Measurements from ENCODE around the gene PCDH9. TPM values are rescaled to one million over a fixed set of nuclear protein-coding genes. Genes with fewer than 3 reads are reported as not detected.

The PCDH9 gene
- total and polyA plus RNA-seq, 2 of the 13 experiments (the other 11 are each of a cell fraction or from before 2014, with no cell fraction given) = 0.09 TPM; not detected in 1

DNA sequence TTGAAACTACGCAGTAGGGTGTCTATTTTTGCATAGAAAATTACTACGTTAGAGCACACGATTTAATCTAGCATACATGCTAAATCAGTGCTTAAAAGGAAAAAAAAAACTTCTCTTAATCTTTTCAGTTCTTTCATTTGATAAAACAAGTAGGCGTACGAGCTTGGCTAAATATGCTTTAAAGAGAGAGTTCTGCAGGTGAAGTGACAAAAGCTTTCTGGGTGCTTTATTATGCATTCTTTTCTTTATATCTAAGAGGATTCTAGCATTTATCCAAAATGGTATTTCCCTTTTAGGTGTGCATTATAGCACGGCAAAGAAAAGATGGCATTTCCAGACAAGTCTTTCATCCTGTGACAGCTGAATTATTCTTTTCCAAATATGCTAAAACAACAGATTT, 281.2 kb downstream of the PCDH9 start (continued):
- TF ChIP-seq, protein P1, sequence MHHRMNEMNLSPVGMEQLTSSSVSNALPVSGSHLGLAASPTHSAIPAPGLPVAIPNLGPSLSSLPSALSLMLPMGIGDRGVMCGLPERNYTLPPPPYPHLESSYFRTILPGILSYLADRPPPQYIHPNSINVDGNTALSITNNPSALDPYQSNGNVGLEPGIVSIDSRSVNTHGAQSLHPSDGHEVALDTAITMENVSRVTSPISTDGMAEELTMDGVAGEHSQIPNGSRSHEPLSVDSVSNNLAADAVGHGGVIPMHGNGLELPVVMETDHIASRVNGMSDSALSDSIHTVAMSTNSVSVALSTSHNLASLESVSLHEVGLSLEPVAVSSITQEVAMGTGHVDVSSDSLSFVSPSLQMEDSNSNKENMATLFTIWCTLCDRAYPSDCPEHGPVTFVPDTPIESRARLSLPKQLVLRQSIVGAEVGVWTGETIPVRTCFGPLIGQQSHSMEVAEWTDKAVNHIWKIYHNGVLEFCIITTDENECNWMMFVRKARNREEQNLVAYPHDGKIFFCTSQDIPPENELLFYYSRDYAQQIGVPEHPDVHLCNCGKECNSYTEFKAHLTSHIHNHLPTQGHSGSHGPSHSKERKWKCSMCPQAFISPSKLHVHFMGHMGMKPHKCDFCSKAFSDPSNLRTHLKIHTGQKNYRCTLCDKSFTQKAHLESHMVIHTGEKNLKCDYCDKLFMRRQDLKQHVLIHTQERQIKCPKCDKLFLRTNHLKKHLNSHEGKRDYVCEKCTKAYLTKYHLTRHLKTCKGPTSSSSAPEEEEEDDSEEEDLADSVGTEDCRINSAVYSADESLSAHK (CRISPR knock-in tag; IDR thresholded peaks at IDR 0.05; ENCODE audit: borderline replicate concordance) = no peak
- TF ChIP-seq FOSL1 (CRISPR knock-in tag; IDR thresholded peaks at IDR 0.05; ENCODE audit: borderline replicate concordance) (no peak), ZFAT (CRISPR knock-in tag; conservative IDR thresholded peaks at IDR 0.05) (no peak), ZNF451 (CRISPR knock-in tag; IDR thresholded peaks at IDR 0.05) (no peak), ZBTB7B (CRISPR knock-in tag; IDR thresholded peaks at IDR 0.05) (no peak), ZNF556 (CRISPR knock-in tag; IDR thresholded peaks at IDR 0.05; ENCODE audit: borderline replicate concordance) (no peak)

GRCh38 chr13:66943530-66943929, 286.6 kb downstream of the PCDH9 start:
- Histone ChIP-seq H3K79me2 (ENCODE audit: insufficient read depth, low read length) (no peaks in the 10 kb centered on the region), H3K4me1 (ENCODE audit: insufficient read depth, low read length) (no peaks in the 10 kb centered on the region), H3K9ac (ENCODE audit: insufficient read depth, low read depth, low read length) (no peak overlapping the region), H3K9me3 (ENCODE audit: low read length) (no peaks in the 10 kb centered on the region), H2AFZ (ENCODE audit: low read length) (no peak overlapping the region), H3K4me3 (replicated peaks in 1 of 3; ENCODE audit: insufficient read depth in 1 of 3, low read depth in 2 of 3, low read length in 3 of 3) (no peak overlapping the region), H3K36me3 (replicated peaks in 1 of 2; ENCODE audit: control insufficient read depth in 1 of 2, insufficient read depth in 2 of 2, low read length in 2 of 2) (no peaks in the 10 kb centered on the region), H3K27ac (ENCODE audit: extremely low read length, insufficient read depth, low read length) (no peak overlapping the region), H3K4me2 (ENCODE audit: low read depth, low read length) (no peak overlapping the region), H3K27me3 (ENCODE audit: control insufficient read depth in 1 of 2, insufficient read depth in 2 of 2, low read length in 2 of 2) (no peaks in the 10 kb centered on the region), H4K20me1 (ENCODE audit: insufficient read depth, low read length) (no peaks in the 10 kb centered on the region)
- WGBS (ENCODE audit: low lambda C conversion rate) = under 1% methylated on average over 3 of the region's 3 CpGs
- no peak for FAIRE-seq
- in situ Hi-C loops (cut with HindIII; ENCODE audit: extremely low pct_ligation_motif_present, low pct_unique_long_range_greater_than_20kb) (no loop called here), intact Hi-C loops (cut with micrococcal nuclease; ENCODE audit: unreplicated experiment) (no loop called here)
- BruUV-seq (replicated peaks) = no TSS peak
- no peak for DNase-seq (ENCODE audit: low spot score)
- CTCF ChIA-PET (ENCODE audit: low intra/inter-chr PET ratio, low total read pairs) = no interaction called here
- POLR2A ChIA-PET = no interaction called here
- no peak for ATAC-seq
- TF ChIP-seq TFE3 (CRISPR knock-in tag; IDR thresholded peaks at IDR 0.05) (no peak), SUZ12 (IDR thresholded peaks at IDR 0.05; ENCODE audit: low read depth, low read length) (no peak), MXD3 (CRISPR knock-in tag; IDR thresholded peaks at IDR 0.05) (no peak), ZNF547 (CRISPR knock-in tag; IDR thresholded peaks at IDR 0.05) (no peak), ZNF772 (CRISPR knock-in tag; IDR thresholded peaks at IDR 0.05) (no peak), TP53 (CRISPR knock-in tag; conservative IDR thresholded peaks at IDR 0.05) (no peak)
- TF ChIP-seq, protein P2, sequence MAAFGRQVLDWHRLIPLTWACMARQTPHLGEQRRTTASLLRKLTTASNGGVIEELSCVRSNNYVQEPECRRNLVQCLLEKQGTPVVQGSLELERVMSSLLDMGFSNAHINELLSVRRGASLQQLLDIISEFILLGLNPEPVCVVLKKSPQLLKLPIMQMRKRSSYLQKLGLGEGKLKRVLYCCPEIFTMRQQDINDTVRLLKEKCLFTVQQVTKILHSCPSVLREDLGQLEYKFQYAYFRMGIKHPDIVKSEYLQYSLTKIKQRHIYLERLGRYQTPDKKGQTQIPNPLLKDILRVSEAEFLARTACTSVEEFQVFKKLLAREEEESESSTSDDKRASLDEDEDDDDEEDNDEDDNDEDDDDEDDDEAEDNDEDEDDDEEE (CRISPR knock-in tag; IDR thresholded peaks at IDR 0.05) = no peak
- TF ChIP-seq, protein P3, sequence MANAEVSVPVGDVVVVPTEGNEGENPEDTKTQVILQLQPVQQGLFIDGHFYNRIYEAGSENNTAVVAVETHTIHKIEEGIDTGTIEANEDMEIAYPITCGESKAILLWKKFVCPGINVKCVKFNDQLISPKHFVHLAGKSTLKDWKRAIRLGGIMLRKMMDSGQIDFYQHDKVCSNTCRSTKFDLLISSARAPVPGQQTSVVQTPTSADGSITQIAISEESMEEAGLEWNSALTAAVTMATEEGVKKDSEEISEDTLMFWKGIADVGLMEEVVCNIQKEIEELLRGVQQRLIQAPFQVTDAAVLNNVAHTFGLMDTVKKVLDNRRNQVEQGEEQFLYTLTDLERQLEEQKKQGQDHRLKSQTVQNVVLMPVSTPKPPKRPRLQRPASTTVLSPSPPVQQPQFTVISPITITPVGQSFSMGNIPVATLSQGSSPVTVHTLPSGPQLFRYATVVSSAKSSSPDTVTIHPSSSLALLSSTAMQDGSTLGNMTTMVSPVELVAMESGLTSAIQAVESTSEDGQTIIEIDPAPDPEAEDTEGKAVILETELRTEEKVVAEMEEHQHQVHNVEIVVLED (CRISPR knock-in tag; IDR thresholded peaks at IDR 0.05; ENCODE audit: borderline replicate concordance) = no peak
- TF ChIP-seq, protein P1 (CRISPR knock-in tag; IDR thresholded peaks at IDR 0.05; ENCODE audit: borderline replicate concordance) = no peak
